NCI-H1092 (cell line): ENCODE measurements around the gene SH2D6.
"Not testable (repeated sequence)": the region's sequence is repeated elsewhere in the genome, so short reads cannot be mapped to it uniquely, and the experiment has no call there.

ENCODE experiments used
- DNase-seq: peaks from one replicate; lab custom pipeline; 2025; lab: John Stamatoyannopoulos, UW

SH2D6 gene

GRCh38 chr2:85398426-85399182 is 19.9 kb upstream of the SH2D6 start:
- no peak for DNase-seq

GRCh38 chr2:85399183-85399455 is 19.4 kb upstream of the SH2D6 start:
- no peak for DNase-seq

GRCh38 chr2:85400023-85400422 is 18.5 kb upstream of the SH2D6 start:
- DNase-seq, result no peak

GRCh38 chr2:85400541-85401463 is 17.7 kb upstream of the SH2D6 start:
- DNase-seq, result no peak

GRCh38 chr2:85401464-85401805 is 17.1 kb upstream of the SH2D6 start:
- DNase-seq, result no peak

- DNase-seq, result no peak
Measured at GRCh38 chr2:85401844-85402243, 16.7 kb upstream of the SH2D6 start.

- no peak for DNase-seq
Measured at GRCh38 chr2:85405201-85406059, 13.1 kb upstream of the SH2D6 start.

GRCh38 chr2:85409845-85410583 is 8.5 kb upstream of the SH2D6 start, which contains the start of gene CAPG:
CAPG (minus strand) TSS chr2:85410366; CDS start chr2:85402145, 8,221 bp downstream.
- DNase-seq, result no peak

GRCh38 chr2:85410584-85411404 is 7.7 kb upstream of the SH2D6 start:
- DNase-seq, result no peak

- no peak for DNase-seq
Measured at GRCh38 chr2:85411405-85411748, 7.1 kb upstream of the SH2D6 start.

- no peak for DNase-seq
Measured at GRCh38 chr2:85413592-85414420, 4.7 kb upstream of the SH2D6 start.

GRCh38 chr2:85414421-85414759 is 4.1 kb upstream of the SH2D6 start:
- not testable (repeated sequence) for DNase-seq

- DNase-seq, result no peak
Measured at GRCh38 chr2:85414761-85415553, 3.6 kb upstream of the SH2D6 start.

GRCh38 chr2:85415980-85416650 is 2.4 kb upstream of the SH2D6 start:
- DNase-seq, result no peak

- no peak for DNase-seq
Measured at GRCh38 chr2:85419009-85419675, 628 bp downstream of the SH2D6 start.

- DNase-seq, result peak; percentile 71
Measured at GRCh38 chr2:85420536-85421259, 2.2 kb downstream of the SH2D6 start.

GRCh38 chr2:85421260-85422071 is 3.0 kb downstream of the SH2D6 start:
- peak; percentile 59 for DNase-seq
